ENCODE measurements around the gene CD82. TPM values are rescaled to one million over a fixed set of nuclear protein-coding genes. Genes with fewer than 3 reads are reported as not detected.

The CD82 gene
- total and polyA plus RNA-seq, 8 donors: 26.5 to 64.6 (median 32.5) TPM

GRCh38 chr11:44589301-44589700 is 23.8 kb downstream of the CD82 start:
- no peak for DNase-seq

GRCh38 chr11:44590769-44591168 is 25.3 kb downstream of the CD82 start:
- no peak for TF ChIP-seq CTCF (IDR thresholded peaks at IDR 0.05)

More at GRCh38 chr11:44589301-44589700, 23.8 kb downstream of the CD82 start:
- WGBS, 2 donors: 96 to 97% methylated on average over 3 of the region's 3 CpGs
- no peak for FAIRE-seq
- Histone ChIP-seq H3K36me3 (no peaks in the 10 kb centered on the region), H3K4me1 (peaks cover 1 to 10% (median 8%) of the 10 kb centered on the region in 3 donors), H3K27ac (no peak overlapping the region), H3K4me3 (no peak overlapping the region), H3K27me3 (no peaks in the 10 kb centered on the region), H3K9me3 (no peaks in the 10 kb centered on the region)
- TF ChIP-seq CTCF (IDR thresholded peaks at IDR 0.05): no peak
- intact Hi-C loops (cut with DNase I): no loop called here
- no peak for ATAC-seq

GRCh38 chr11:44591557-44591956 is 26.1 kb downstream of the CD82 start:
- intact Hi-C loops (cut with DNase I): no loop called here
- TF ChIP-seq CTCF (IDR thresholded peaks at IDR 0.05): no peak
- 87 to 92% methylated on average over 4 of the region's 4 CpGs for WGBS, 2 donors
- ATAC-seq (no peak), DNase-seq (no peak), FAIRE-seq (no peak)
- no peak overlapping the region for H3K4me3 ChIP-seq
- no peaks in the 10 kb centered on the region for H3K27me3 ChIP-seq
- H3K4me1 ChIP-seq: no peaks in the 10 kb centered on the region
- H3K9me3 ChIP-seq: no peaks in the 10 kb centered on the region
- H3K27ac ChIP-seq: no peak overlapping the region
- no peaks in the 10 kb centered on the region for H3K36me3 ChIP-seq

More at GRCh38 chr11:44590769-44591168, 25.3 kb downstream of the CD82 start:
- no peak for FAIRE-seq
- DNase-seq: no peak
- no peak overlapping the region for H3K4me3 ChIP-seq
- H3K36me3 ChIP-seq: no peaks in the 10 kb centered on the region
- no peak overlapping the region for H3K27ac ChIP-seq
- ATAC-seq: no peak
- H3K27me3 ChIP-seq: no peaks in the 10 kb centered on the region
- no peaks in the 10 kb centered on the region for H3K9me3 ChIP-seq
- no peaks in the 10 kb centered on the region for H3K4me1 ChIP-seq
- 66 to 75% methylated on average over 6 of the region's 6 CpGs for WGBS, 2 donors
- intact Hi-C loops (cut with DNase I): no loop called here

GRCh38 chr11:44592125-44592940 is 26.9 kb downstream of the CD82 start:
- Histone ChIP-seq H3K9me3 (no peaks in the 10 kb centered on the region), H3K27ac (no peak overlapping the region), H3K36me3 (no peaks in the 10 kb centered on the region), H3K27me3 (no peaks in the 10 kb centered on the region), H3K4me3 (no peak overlapping the region), H3K4me1 (no peaks in the 10 kb centered on the region)
- DNase-seq: no peak
- 86 to 87% methylated on average over 13 of the region's 13 CpGs for WGBS, 2 donors
- FAIRE-seq: no peak
- peak in 2 of 4 donors; percentile 28 to 57 for ATAC-seq
- intact Hi-C loops (cut with DNase I): no loop called here
- TF ChIP-seq CTCF (IDR thresholded peaks at IDR 0.05): no peak

GRCh38 chr11:44593251-44593650 is 27.8 kb downstream of the CD82 start:
- 76 to 83% methylated on average over 7 to 8 of the region's 8 CpGs for WGBS, 2 donors
- TF ChIP-seq CTCF (IDR thresholded peaks at IDR 0.05): no peak
- no peaks in the 10 kb centered on the region for H3K27me3 ChIP-seq
- no peaks in the 10 kb centered on the region for H3K9me3 ChIP-seq
- DNase-seq (no peak), FAIRE-seq (no peak), ATAC-seq (peak in 1 of 4 donors; percentile 6)
- H3K4me1 ChIP-seq: no peaks in the 10 kb centered on the region
- H3K4me3 ChIP-seq: no peak overlapping the region
- H3K36me3 ChIP-seq: no peaks in the 10 kb centered on the region
- no peak overlapping the region for H3K27ac ChIP-seq
- intact Hi-C loops (cut with DNase I): no loop called here
